Measurements from ENCODE around the gene HES7. TPM values are rescaled to one million over a fixed set of nuclear protein-coding genes. Genes with fewer than 3 reads are reported as not detected.

HES7 gene
- total RNA-seq, 2 experiments from 2014 or later, result 1.2 TPM

- H3K9me3 Mint-ChIP-seq (ENCODE audit: low read depth), result no peaks in the 10 kb centered on the region
- peaks cover 19% of the 10 kb centered on the region for H3K36me3 Mint-ChIP-seq
- CTCF ChIA-PET, result interaction anchor here (0.9 to 7.9 kb wide), 10 partner anchors 12 to 100 kb away, joined by 3 to 92 read pairs (median 4); partner anchors contain the start of genes ALOXE3, AURKB and CTC1
- DNase-seq (no peak), ATAC-seq (no peak)
- peaks cover 57% of the 10 kb centered on the region for H3K4me1 Mint-ChIP-seq
- H3K4me3 Mint-ChIP-seq, result peak overlapping the region; percentile 85
- H3K27me3 Mint-ChIP-seq, result no peaks in the 10 kb centered on the region
- peak overlapping the region; percentile 91 for H3K27ac Mint-ChIP-seq
Measured at GRCh38 chr17:8160741-8161221, 36.9 kb upstream of the HES7 start.

- Mint-ChIP-seq H3K27ac (peak overlapping the region; percentile 78), H3K36me3 (peaks cover 19% of the 10 kb centered on the region), H3K4me3 (peak overlapping the region; percentile 7), H3K9me3 (ENCODE audit: low read depth) (no peaks in the 10 kb centered on the region), H3K27me3 (no peaks in the 10 kb centered on the region), H3K4me1 (peaks cover 56% of the 10 kb centered on the region)
- ATAC-seq (no peak), DNase-seq (no peak)
- CTCF ChIA-PET, result interaction anchor here (1.1 to 7.9 kb wide), 7 partner anchors 9 to 41 kb away, joined by 3 to 92 read pairs (median 5); partner anchors contain the start of gene ALOXE3
Measured at GRCh38 chr17:8160224-8160577, 36.3 kb upstream of the HES7 start.

- H3K36me3 Mint-ChIP-seq, result peaks cover 19% of the 10 kb centered on the region
- peak overlapping the region; percentile 7 for H3K4me3 Mint-ChIP-seq
- no peaks in the 10 kb centered on the region for H3K27me3 Mint-ChIP-seq
- ATAC-seq (no peak), DNase-seq (no peak)
- H3K9me3 Mint-ChIP-seq (ENCODE audit: low read depth), result no peaks in the 10 kb centered on the region
- CTCF ChIA-PET, result interaction anchor here (1.1 to 7.9 kb wide), 8 partner anchors 9 to 64 kb away, joined by 3 to 92 read pairs (median 8); partner anchors contain the start of genes ALOXE3 and HES7
- peaks cover 51% of the 10 kb centered on the region for H3K4me1 Mint-ChIP-seq
- H3K27ac Mint-ChIP-seq, result peak overlapping the region; percentile 70
Measured at GRCh38 chr17:8159459-8160223, 35.7 kb upstream of the HES7 start.

- Mint-ChIP-seq H3K4me3 (peak overlapping the region; percentile 16), H3K9me3 (ENCODE audit: low read depth) (no peaks in the 10 kb centered on the region), H3K4me1 (peaks cover 45% of the 10 kb centered on the region), H3K27me3 (no peaks in the 10 kb centered on the region), H3K36me3 (peaks cover 19% of the 10 kb centered on the region), H3K27ac (peak overlapping the region; percentile 85)
- CTCF ChIA-PET, result interaction anchor here (0.8 to 7.9 kb wide), 14 partner anchors 8 to 146 kb away, joined by 3 to 92 read pairs (median 5); partner anchors contain the start of genes ALOXE3 and HES7
- DNase-seq (no peak), ATAC-seq (no peak)
Measured at GRCh38 chr17:8159032-8159400, 35.1 kb upstream of the HES7 start.

GRCh38 chr17:8158267-8159031 lies 34.5 kb upstream of the HES7 start:
- H3K4me1 Mint-ChIP-seq, result peaks cover 41% of the 10 kb centered on the region
- CTCF ChIA-PET, result interaction anchor here (0.6 to 7.9 kb wide), 18 partner anchors 8 to 147 kb away, joined by 3 to 92 read pairs (median 5); partner anchors contain the start of genes ALOXE3, HES7 and TMEM107
- ATAC-seq (peak; percentile 10), DNase-seq (peak; percentile 94)
- H3K27ac Mint-ChIP-seq, result peak overlapping the region; percentile 85
- H3K9me3 Mint-ChIP-seq (ENCODE audit: low read depth), result no peaks in the 10 kb centered on the region
- no peaks in the 10 kb centered on the region for H3K27me3 Mint-ChIP-seq
- peaks cover 19% of the 10 kb centered on the region for H3K36me3 Mint-ChIP-seq
- peak overlapping the region; percentile 16 for H3K4me3 Mint-ChIP-seq

- DNase-seq, result peak; percentile 100
- H3K36me3 Mint-ChIP-seq, result peaks cover 13% of the 10 kb centered on the region
Measured at GRCh38 chr17:8156246-8156992, 32.5 kb upstream of the HES7 start.

GRCh38 chr17:8155996-8156245 lies 32.0 kb upstream of the HES7 start:
- Mint-ChIP-seq H3K27ac (no peak overlapping the region), H3K9me3 (ENCODE audit: low read depth) (no peaks in the 10 kb centered on the region), H3K36me3 (peaks cover 8% of the 10 kb centered on the region), H3K4me3 (no peak overlapping the region), H3K4me1 (peaks cover 38% of the 10 kb centered on the region), H3K27me3 (no peaks in the 10 kb centered on the region)
- ATAC-seq, result no peak
- no peak for DNase-seq
- CTCF ChIA-PET, result interaction anchor here (0.7 to 7.9 kb wide), 11 partner anchors 12 to 98 kb away, joined by 3 to 92 read pairs (median 5); partner anchors contain the start of genes ALOXE3 and BORCS6

More at GRCh38 chr17:8156246-8156992, 32.5 kb upstream of the HES7 start:
- CTCF ChIA-PET, result interaction anchor here (0.5 to 7.9 kb wide), 18 partner anchors 11 to 228 kb away, joined by 3 to 92 read pairs (median 4); partner anchors contain the start of genes ALOXE3, BORCS6, HES7 and TMEM107
- H3K9me3 Mint-ChIP-seq (ENCODE audit: low read depth), result no peaks in the 10 kb centered on the region
- H3K4me1 Mint-ChIP-seq, result peaks cover 43% of the 10 kb centered on the region
- H3K4me3 Mint-ChIP-seq, result no peak overlapping the region
- ATAC-seq, result peak; percentile 79
- no peaks in the 10 kb centered on the region for H3K27me3 Mint-ChIP-seq
- H3K27ac Mint-ChIP-seq, result no peak overlapping the region

- DNase-seq (no peak), ATAC-seq (no peak)
- Mint-ChIP-seq H3K4me1 (peaks cover 37% of the 10 kb centered on the region), H3K9me3 (ENCODE audit: low read depth) (no peaks in the 10 kb centered on the region), H3K4me3 (no peak overlapping the region), H3K27ac (no peak overlapping the region), H3K27me3 (no peaks in the 10 kb centered on the region), H3K36me3 (peaks cover 4% of the 10 kb centered on the region)
- CTCF ChIA-PET, result interaction anchor here (1.9 to 7.9 kb wide), 6 partner anchors 12 to 98 kb away, joined by 5 to 92 read pairs (median 10); partner anchors contain the start of genes ALOXE3 and BORCS6
Measured at GRCh38 chr17:8155231-8155995, 31.5 kb upstream of the HES7 start.

- Mint-ChIP-seq H3K4me3 (no peak overlapping the region), H3K36me3 (no peaks in the 10 kb centered on the region), H3K9me3 (ENCODE audit: low read depth) (no peaks in the 10 kb centered on the region), H3K27ac (no peak overlapping the region), H3K27me3 (no peaks in the 10 kb centered on the region), H3K4me1 (peaks cover 33% of the 10 kb centered on the region)
- no peak for DNase-seq
- no peak for ATAC-seq
- CTCF ChIA-PET, result interaction anchor here (1.2 to 7.9 kb wide), 4 partner anchors 15 to 33 kb away, joined by 3 to 92 read pairs (median 28); no protein-coding TSS in a partner anchor
Measured at GRCh38 chr17:8154608-8155155, 30.8 kb upstream of the HES7 start.

GRCh38 chr17:8153957-8154607 lies 30.2 kb upstream of the HES7 start:
- ATAC-seq, result peak; percentile 4
- Mint-ChIP-seq H3K27me3 (no peaks in the 10 kb centered on the region), H3K27ac (peak overlapping the region; percentile 91), H3K36me3 (peaks cover 4% of the 10 kb centered on the region), H3K4me1 (peaks cover 28% of the 10 kb centered on the region), H3K9me3 (ENCODE audit: low read depth) (no peaks in the 10 kb centered on the region), H3K4me3 (no peak overlapping the region)
- DNase-seq, result peak; percentile 91
- CTCF ChIA-PET, result interaction anchor here (1.0 to 5.6 kb wide), 5 partner anchors 15 to 70 kb away, joined by 3 to 52 read pairs (median 3); no protein-coding TSS in a partner anchor

GRCh38 chr17:8153525-8153956 lies 29.6 kb upstream of the HES7 start:
- ATAC-seq, result no peak
- H3K9me3 Mint-ChIP-seq (ENCODE audit: low read depth), result no peaks in the 10 kb centered on the region
- H3K4me3 Mint-ChIP-seq, result no peak overlapping the region
- no peaks in the 10 kb centered on the region for H3K27me3 Mint-ChIP-seq
- no peak for DNase-seq
- CTCF ChIA-PET, result interaction anchor here (0.7 to 5.6 kb wide), 6 partner anchors 11 to 70 kb away, joined by 3 to 52 read pairs (median 3); no protein-coding TSS in a partner anchor
- peak overlapping the region; percentile 91 for H3K27ac Mint-ChIP-seq
- peaks cover 5% of the 10 kb centered on the region for H3K36me3 Mint-ChIP-seq
- H3K4me1 Mint-ChIP-seq, result peaks cover 24% of the 10 kb centered on the region

Measured in activated CD8-positive, alpha-beta memory T cell treated with anti-CD3 and anti-CD28 coated beads, Interleukin-2, amount 10 ng/mL, durations not matched to agents 7 days and 5 days (primary cell).